UCSD-AML1 (cell line): Measurements from ENCODE around the gene SLIT3.

ENCODE experiments used
- DNase-seq: peaks from one replicate; lab custom pipeline; 2025; ENCODE audit not compliant: unreplicated experiment; lab: John Stamatoyannopoulos, UW

SLIT3 gene

DNA sequence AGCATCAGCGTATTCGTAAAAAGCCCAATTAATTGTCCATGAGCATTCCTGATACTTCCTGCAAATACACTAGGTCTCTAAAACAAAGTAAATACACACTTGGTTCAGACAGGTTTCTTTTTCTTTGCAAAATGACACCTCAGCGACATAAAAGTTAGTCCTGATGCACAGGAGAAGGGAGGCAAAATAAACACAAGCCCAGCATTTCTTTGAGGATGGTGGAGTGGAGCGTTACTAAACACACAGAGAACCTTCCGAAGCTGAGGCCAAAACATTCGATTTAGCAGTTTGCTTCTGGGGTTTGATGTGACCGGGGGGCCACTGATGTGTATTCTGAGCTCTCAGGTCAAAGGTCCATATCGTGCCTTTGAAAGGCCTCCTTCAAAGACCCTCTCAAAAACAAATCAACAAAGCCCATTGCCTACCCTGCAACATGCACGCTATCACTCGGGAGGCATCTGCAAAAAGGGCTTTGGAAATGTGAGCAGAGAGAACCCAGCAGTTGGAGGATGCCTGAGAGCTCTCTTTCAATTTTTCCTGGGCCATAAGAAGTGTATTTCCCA lies 453.3 kb downstream of the SLIT3 start:
- no peak for DNase-seq

DNA sequence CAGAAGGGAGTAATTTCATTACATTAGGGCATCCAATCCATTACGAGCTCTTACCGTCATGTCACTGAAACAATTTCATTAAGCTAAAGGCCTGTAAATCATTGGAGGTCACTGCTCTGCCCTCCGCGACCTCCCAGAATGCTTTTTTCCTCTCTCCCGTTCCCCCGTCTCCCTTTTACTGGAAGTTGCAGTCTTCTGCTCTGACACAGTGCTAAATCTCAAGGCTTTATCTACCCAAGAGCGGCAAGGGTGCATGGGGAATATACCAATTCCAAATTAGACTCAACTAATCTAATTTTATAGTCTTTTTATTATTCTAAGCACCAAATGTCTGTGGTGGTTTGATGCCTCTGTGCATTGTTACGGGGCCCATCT lies 456.0 kb downstream of the SLIT3 start:
- no peak for DNase-seq

DNA sequence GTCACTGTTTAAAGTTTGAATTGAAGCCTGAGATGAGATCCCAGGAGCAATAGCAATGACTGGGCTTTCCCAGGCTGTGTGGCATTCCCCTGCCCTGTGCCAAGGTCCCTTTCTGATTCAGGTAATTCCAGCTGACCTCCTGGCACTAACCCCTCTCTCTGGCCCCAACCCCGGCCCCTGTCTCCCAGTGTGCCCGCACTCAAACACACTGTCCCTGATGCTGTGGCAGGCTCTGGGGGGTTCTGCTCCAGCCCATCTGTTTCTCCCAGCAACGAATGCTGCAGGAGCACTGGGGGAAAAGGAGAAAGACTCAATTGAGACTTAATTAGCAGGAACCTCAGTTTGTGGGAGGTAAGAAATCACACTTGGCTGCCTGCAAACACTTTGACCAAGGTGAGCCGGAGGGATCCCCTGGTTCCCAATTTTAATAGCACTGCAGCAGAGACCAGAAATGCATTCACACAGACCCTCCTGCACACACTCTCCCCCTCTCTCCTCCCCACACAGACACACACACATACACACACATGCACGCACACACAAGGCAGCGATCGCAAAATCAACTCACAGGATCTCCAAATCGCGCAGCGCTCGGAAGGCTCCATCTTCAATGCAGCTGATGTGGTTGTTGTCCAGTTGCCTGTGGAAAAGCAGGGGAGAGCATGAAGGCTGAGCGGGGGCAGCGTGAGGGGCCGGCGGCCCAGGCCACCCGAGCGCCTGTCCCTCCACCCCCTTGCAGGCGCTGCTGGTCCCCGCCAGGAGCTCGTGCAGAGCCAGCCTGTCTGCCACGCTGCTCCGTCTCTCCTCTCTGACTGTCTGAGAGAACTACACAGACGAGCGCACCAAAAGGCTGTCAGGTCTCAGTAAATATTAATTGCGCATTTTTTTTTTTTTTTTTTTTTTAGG lies 456.7 kb downstream of the SLIT3 start:
- DNase-seq, result no peak

DNA sequence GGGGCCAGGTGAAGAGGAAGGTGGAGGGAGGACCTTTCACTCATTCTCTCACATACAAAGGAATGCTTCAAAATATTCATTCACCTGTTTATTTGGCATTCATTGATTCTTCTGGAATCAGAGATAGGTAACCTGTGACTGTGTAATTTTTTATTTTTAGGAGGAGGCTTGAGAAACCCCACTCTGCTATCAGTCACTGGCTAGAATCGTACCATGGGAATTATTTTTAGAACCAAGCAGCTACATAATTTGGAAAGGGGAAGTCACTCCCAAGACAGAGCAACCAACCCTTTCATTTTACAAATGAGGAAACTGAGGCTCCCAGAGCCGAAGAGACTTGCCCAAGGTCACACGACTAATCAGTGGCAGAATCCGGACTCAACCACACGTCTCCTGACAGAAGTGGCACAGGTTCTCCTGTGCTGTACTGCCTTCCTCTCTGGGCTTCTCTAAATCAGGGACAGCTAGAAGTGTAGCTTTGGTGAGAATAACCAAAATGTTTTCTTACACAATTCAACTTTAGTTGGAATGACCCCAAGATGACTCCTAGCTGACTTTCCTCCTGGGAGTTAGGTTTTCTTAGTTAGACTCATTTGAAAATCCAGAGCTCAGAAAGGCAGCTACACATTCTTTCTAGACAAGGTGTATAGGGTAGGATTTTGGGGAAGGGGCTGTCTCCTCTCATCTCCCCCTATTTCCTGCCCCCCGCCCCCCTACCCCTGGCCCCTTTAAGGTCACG lies 457.5 kb downstream of the SLIT3 start:
- no peak for DNase-seq

DNA sequence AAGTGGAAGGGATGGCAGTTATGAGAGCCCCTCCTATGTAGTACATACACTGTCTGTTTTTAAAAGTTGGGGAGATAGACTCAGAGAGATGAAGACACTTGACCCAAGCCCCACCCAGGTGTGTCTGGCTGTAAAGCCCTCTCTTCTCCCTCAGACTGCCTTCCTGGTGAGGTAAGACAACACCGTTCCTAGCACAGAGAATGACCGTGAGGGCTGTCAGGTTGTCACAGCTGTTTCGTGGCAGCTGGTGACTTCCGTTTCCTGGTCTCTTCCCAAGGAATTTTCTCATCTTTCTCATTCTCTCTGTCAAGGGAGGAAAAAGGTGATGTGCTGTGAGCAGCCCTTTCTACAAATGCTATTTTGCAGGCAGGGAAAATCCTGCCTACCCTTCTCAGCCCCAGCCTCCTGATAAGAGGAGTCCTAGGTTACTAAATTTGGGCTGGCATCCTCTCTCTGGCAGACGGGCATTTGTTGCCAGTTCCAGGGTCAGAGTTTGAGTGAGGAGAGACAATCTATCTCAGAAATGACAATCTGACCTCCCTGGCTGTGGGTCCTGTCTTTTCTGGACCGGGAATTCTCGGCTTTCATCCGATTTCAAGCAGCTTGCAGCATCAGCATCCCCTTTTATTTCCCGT lies 458.3 kb downstream of the SLIT3 start:
- no peak for DNase-seq

DNA sequence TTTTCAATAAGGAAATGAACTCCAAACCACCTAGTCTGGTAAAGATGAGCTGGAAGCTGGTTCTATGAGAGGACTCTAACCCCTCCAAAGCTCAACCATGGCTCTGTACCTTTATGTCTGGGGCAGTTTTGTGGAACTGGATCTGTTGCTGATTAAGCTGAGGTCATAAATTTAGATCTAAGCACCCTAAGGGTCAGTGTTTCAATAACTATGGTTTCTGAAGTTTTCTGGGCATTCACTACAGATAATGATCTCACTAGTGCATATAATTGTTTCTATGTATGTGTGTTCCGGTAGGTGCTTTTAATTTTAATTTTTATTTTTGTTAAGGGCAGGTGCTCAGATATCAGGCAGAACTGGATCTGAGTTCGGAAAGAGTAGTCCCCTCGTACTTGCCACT lies 463.1 kb downstream of the SLIT3 start:
- no peak for DNase-seq

DNA sequence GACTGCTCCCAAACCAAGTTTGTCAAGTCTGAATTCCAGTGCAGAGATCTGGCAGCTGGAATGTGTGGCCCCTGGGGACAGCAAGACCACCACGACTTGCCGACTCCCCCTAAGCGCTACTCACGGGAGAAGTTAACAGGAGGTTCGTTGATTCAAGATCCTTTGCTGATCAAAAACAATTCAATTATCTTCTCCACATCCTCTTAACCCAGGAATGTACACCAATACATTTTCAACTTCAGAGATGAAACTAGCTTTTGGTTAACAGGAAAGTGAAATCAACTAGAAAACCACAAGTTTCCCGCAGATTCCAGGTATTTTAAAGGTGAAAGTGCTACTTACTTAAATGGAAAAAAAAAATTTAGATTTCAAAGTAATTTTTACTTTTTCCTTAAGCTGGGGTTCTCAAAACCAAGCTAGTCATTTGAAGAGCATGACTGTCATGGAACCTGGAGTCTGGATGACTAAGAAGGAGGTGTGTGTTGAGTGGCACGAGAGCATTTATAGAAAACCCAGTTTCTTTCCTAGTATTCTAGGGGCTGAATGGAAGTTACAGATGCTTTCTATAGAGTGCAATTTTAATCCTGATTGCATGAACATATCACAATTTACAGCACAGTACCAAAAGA lies 464.2 kb downstream of the SLIT3 start:
- no peak for DNase-seq

DNA sequence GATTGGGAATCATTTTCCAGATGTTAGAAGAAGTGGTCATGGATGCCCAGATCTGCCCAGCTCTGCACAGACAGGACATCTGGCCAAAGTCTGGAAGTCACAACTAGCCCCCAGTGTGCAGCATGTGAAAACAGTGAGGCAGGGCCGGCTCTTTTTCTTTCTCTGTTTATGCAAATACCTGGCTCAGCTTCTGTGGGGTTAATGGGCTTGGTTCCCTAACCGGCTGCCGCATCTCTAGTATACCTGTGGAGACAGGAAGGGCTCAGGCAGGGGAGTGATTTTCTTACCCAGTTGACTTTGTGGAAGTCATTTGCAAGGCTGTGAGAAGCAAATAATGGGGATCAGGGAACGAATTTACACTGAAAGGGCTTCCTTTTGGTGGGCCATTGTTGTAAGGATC lies 467.0 kb downstream of the SLIT3 start:
- no peak for DNase-seq

DNA sequence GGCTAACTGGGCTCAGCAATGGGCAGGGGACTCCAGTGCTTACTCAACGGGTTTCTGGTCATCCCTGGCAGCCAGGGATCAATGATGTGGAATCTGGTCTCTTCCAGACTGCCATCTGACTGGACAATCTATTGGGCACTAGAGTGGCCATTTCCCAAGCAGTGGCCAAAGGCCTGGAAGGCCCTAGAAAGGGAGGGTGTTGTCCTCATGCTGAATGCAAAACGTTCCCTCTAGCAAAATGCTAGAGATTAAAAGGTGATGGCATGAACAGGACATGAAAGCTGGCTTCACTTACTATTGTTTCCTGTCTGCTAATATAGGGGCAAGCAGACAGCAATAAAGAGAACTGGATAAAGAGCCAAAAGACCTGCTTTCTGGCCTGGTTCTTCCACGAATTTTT lies 467.6 kb downstream of the SLIT3 start:
- no peak for DNase-seq

DNA sequence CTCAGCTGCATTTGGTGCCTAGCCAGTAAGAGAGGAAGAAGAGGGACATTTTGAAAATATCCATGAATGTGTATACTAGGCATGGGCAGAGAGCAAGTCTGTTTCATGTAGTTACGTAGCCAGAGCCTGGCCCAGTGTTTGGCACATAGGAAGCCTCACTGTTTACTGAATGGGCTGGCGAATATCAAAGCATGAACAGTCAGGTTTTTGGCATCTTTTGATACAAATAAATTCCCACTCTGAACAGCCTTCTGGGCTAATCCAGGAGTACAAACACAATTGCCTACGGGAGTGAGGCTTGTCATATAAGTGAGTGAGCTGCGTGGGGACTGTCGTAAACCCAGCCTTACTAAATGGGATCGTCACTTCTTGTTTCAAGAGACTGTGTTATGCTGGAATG lies 468.6 kb downstream of the SLIT3 start:
- no peak for DNase-seq

DNA sequence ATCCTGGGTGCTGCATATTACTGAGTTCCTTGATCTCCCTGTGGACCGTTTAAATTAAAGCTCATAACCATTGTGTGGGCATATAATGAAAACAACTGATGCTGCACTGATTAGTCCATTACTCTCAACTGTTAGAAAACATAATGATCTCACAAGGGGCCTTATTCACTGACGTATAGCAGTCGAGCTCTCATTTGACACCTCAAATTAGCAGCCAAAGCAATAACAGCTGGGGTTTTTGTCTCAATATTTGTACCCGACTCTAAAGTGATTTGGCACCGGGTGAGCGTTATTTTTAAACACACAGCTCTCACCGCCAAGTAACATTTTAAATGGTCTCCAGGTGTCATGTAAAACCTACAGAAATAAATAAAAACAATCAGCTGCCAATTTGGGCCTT lies 469.6 kb downstream of the SLIT3 start:
- DNase-seq, result no peak

DNA sequence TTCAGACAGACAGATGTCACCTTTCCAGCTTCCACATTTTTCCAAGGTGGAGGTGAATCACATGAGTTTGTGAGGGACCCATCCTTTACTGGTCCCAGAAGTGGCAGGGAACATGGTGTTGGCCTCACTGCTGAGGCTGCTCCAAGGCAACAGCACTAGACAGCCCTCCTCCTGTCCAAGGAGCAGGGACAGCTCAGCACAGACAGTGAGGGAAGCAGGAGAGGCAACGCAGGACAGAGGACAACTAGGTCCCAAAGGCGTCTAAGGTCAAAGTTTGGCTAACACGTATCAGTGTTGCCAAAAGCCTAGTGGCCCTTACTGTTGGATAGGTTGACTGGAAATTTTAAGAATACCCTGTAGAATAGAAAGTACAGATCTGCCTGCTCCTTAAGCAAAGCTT lies 470.1 kb downstream of the SLIT3 start:
- DNase-seq, result no peak

DNA sequence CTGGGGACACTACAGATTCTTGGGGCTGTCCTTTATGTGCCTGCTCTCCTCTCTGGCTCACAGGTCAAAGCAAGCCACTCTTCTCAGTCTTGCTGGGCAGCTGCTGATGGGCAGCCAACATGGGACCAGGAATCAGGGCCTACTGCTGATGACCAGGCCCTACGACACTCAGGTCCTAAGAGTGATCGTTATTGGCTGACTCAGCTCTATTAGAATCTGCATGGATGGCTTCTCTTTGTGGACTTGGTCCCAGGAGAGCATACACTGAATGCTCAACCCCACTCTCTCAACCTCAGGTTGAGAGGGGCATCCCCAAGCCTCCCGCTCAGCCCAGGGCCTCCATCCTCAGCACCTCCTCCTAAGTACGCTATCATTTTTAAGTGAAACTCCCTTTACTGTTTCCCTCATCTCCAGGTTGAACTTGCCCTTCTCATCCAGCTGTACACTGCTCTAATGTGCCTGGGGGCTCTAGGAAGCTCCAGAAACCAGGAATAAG lies 471.0 kb downstream of the SLIT3 start:
- no peak for DNase-seq

DNA sequence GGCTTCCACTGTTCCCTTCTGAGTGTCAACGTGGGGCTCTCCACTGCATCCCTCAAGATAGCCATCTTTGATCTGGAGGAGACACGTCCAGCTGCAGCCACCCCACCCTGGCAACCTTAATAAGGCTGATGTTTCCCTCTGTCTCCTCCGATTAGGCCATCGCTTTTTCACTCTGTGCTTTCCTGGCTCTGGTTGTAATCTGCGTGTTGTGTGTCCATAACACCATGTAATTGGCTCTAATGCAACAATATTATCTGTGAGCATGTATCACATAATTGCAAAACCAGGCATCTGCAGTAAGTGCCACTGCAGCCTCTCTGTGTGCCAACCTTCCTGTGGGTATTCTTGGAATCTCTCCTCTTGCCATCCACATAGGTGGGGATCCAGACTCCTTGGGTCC lies 471.9 kb downstream of the SLIT3 start:
- DNase-seq, result no peak

DNA sequence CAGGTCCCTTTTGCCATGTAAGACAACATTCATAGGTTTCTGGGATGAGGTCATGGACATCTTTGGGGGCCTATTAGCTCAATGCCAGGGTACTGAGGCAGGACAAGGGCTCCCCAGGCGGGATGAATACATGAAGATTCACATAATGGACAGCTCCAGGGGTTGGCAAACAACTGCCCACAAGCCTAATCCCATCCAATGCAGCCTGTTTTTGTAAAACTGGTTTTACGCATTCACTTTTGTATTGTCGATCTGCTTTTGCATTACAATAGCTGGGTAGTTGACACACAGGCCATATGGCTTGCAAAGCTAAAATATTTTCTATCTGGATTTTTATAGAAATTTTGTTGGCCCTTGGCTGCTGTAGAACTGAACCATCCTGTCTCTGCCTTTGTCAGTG lies 473.3 kb downstream of the SLIT3 start:
- no peak for DNase-seq

DNA sequence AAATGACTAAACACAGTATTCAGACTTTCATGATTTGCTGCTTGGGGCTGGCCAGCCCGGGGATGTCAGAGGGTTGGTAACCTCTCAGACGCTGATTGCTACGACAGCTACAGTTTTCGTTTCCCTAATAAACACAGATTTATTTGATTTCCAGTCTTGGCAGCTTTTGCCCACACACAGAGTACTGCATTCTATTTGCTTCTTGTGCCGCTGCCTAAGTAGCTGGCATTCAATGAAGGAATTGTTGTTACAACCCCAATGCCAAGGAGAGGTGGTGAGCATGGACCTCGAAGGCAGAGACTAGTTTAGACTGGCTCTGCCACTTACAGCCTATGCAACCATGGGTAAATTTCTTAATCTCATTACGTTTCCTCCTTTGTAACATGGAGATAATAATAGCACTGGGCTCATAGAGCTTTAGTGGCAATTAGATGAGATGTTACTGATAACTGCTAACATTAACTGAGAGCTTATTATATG lies 474.7 kb downstream of the SLIT3 start:
- no peak for DNase-seq

DNA sequence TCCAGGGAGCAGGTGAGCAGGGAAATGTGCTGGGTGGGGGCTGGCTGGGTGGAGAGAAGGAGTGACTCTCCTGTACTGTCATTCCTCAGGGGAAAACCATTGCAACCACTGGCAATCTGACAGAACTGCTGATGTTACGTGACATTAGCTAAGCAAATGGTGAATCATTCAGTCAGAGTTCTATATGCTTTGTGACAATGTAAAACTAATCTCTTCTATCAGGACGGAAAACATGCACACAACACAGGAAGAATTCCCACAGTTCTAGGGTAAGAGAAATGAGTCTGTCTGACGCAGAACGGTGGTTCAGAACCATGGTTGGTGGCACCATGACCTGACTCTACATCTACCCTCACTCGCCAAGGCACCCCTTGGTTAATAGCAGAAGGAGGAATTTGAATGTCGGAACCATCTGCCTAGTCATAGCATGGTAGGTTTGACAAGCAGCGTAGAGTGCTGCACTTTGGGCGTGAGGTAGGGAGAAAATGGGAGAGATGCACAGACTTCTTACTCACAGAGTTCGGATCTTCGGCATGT lies 478.1 kb downstream of the SLIT3 start:
- DNase-seq, result no peak

DNA sequence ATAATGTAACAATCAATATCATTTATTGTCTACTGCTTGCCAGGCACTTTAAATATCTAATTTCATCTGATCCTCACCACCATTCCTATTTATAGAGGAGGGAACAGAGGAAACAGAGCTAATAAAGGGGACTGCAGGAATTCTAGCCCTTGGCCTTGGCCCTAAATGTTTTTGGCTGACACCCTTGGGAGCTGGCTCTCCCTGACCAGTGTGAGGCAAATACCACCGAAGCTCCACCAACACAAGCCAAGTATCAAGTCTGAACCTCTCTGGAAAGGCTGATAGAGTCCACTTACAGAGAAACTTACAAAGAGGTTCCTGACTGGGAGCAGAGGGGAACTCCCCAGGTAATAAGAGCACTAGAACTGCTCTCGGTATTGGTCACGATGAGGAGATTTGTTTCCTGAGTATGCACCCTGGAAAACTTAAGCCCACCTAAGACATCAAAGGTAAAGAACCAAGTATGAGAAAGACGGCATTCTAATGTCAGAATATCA lies 478.6 kb downstream of the SLIT3 start:
- DNase-seq, result no peak

DNA sequence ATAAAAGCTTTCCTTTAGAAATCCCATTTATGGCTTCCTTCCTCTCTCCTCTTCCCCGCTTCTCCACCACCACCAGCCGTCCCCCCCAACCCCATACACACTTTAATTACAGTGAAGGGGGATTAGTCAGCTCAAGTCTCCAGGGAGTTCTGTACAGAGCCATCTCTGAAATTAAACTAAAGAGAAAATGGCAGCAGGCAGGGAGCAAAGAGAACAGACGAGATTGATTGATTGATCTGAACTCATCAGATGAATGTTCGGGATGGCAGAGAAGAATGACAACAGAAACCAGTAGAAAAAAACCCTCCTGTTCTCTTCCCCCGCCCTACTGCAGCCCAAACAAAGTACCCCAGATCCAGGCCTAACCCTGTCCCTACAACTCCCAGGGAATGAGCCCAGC lies 480.1 kb downstream of the SLIT3 start:
- no peak for DNase-seq

DNA sequence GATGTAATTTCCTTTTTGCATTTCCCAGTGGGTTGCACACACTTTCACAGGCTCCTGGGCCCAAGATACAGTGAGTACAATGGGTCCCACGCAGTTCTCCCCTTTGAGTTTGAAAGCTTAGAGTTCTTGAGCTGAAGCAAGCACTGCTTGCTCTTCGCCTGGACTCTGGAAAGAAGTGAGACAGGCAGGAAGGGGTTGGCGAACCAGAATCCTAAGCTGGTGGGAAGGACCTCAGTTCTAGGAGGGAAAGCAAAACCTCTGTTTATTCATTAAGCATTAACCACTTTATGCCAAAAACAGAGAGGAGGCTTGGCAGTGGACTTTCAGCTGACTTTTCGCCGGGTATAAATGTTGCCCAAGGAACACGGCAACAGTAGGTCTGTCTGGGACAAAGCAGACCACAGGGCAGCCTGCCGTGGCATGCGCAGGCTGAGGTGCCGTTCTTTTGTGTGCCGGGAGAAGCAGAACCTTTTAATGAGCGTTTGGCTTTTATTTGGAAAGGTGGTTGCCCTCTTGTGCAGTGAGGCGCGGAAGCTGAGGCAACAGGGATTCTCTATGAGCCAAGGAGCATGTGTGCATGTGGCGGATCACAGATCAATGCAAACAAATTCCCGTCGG lies 481.8 kb downstream of the SLIT3 start:
- DNase-seq, result no peak
